ENCODE data around the gene ZKSCAN7.

DNA sequence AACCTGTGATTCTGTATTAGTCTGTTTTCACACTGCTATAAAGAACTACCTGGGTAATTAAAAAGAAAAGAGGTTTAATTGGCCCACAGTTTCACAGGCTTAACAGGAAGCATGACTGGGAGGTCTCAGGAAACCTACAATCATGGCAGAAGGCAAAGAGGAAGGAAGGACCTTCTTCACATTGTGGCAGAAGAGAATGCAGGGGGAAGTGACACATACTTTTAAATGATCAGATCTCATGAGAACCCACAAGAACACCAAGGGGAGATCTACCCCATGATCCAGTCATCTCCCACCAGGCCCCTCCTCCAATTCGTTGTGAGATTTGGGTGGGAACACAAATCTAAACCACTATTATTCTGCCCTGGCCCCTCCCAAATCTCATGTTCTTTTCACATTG, 6.1 kb downstream of the ZKSCAN7 start:
- no peak for TF ChIP-seq YY1 (IDR thresholded peaks at IDR 0.05; ENCODE audit: low read depth)
- no peak for TF ChIP-seq EP300 (IDR thresholded peaks at IDR 0.05; ENCODE audit: borderline replicate concordance)
- no peak for TF ChIP-seq CEBPB (IDR thresholded peaks at IDR 0.05)
- TF ChIP-seq, protein P1, sequence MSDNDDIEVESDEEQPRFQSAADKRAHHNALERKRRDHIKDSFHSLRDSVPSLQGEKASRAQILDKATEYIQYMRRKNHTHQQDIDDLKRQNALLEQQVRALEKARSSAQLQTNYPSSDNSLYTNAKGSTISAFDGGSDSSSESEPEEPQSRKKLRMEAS (IDR thresholded peaks at IDR 0.05) = no peak
- no peak for TF ChIP-seq EGR1 (IDR thresholded peaks at IDR 0.05)
- no peak for TF ChIP-seq FOXM1 (IDR thresholded peaks at IDR 0.05; ENCODE audit: borderline replicate concordance, low read depth)
- no peak for TF ChIP-seq RAD21 (IDR thresholded peaks at IDR 0.05; ENCODE audit: low read depth)
- TF ChIP-seq, protein P2, sequence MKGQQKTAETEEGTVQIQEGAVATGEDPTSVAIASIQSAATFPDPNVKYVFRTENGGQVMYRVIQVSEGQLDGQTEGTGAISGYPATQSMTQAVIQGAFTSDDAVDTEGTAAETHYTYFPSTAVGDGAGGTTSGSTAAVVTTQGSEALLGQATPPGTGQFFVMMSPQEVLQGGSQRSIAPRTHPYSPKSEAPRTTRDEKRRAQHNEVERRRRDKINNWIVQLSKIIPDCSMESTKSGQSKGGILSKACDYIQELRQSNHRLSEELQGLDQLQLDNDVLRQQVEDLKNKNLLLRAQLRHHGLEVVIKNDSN (IDR thresholded peaks at IDR 0.05) = no peak
- no peak for TF ChIP-seq TAF1 (IDR thresholded peaks at IDR 0.05; ENCODE audit: low read depth)
- TF ChIP-seq, protein P3, sequence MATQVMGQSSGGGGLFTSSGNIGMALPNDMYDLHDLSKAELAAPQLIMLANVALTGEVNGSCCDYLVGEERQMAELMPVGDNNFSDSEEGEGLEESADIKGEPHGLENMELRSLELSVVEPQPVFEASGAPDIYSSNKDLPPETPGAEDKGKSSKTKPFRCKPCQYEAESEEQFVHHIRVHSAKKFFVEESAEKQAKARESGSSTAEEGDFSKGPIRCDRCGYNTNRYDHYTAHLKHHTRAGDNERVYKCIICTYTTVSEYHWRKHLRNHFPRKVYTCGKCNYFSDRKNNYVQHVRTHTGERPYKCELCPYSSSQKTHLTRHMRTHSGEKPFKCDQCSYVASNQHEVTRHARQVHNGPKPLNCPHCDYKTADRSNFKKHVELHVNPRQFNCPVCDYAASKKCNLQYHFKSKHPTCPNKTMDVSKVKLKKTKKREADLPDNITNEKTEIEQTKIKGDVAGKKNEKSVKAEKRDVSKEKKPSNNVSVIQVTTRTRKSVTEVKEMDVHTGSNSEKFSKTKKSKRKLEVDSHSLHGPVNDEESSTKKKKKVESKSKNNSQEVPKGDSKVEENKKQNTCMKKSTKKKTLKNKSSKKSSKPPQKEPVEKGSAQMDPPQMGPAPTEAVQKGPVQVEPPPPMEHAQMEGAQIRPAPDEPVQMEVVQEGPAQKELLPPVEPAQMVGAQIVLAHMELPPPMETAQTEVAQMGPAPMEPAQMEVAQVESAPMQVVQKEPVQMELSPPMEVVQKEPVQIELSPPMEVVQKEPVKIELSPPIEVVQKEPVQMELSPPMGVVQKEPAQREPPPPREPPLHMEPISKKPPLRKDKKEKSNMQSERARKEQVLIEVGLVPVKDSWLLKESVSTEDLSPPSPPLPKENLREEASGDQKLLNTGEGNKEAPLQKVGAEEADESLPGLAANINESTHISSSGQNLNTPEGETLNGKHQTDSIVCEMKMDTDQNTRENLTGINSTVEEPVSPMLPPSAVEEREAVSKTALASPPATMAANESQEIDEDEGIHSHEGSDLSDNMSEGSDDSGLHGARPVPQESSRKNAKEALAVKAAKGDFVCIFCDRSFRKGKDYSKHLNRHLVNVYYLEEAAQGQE (IDR thresholded peaks at IDR 0.05; ENCODE audit: low read depth) = no peak
- TF ChIP-seq CREB1 (IDR thresholded peaks at IDR 0.05; ENCODE audit: low read depth) = no peak
- no peak for TF ChIP-seq ZBTB7A (IDR thresholded peaks at IDR 0.05; ENCODE audit: low read depth)
- no peak for TF ChIP-seq TCF12 (IDR thresholded peaks at IDR 0.05; ENCODE audit: low read depth)
